ENCODE data around the gene FLOT1.
A peak's percentile ranks its signal among the peaks of the same experiment; 100 is the strongest.

Gene FLOT1, protein sequence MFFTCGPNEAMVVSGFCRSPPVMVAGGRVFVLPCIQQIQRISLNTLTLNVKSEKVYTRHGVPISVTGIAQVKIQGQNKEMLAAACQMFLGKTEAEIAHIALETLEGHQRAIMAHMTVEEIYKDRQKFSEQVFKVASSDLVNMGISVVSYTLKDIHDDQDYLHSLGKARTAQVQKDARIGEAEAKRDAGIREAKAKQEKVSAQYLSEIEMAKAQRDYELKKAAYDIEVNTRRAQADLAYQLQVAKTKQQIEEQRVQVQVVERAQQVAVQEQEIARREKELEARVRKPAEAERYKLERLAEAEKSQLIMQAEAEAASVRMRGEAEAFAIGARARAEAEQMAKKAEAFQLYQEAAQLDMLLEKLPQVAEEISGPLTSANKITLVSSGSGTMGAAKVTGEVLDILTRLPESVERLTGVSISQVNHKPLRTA

DNA sequence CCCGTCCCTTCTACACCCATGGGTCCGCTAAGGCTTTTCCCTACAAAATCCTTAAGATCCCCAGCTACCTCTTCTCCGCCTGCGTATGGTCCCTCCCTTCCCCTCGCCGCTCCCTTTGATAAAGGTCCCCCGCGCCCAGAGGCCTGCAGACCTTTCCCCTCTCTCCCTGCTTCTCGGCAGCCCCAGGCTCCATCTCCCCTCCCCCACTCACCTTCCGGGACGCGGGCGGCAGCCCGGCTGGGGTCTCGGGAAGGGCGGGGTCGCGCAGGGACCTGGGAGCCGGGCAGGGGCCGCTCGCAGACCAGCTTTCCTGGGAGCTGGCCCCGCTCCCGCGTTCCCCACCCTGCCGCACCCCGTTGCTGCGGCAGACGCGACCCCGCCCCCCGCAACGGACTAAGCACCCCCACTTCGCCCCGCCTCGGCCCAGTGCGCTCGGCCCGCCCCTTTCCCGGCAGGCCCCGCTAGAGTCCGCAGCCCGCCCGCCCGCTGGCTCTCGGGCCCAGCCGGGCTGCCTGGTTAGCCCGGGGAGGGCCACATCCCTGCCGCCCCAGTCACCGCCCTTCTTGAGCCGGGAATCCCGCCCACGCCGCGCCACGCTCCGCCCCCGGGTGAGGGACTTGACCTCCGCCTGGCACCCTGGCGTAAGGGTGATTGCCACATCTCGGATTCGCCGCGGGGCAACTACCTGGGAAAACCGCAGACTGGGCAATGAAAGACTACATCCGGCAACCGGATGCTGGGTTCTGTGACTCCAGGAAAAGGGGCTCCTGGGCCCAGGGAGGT is at the start of gene FLOT1:
FLOT1 (minus strand) TSS at position 372 of the 783 bp plus-strand sequence. CDS start 498 bp downstream, outside the sequence.
- TF ChIP-seq, protein P1, sequence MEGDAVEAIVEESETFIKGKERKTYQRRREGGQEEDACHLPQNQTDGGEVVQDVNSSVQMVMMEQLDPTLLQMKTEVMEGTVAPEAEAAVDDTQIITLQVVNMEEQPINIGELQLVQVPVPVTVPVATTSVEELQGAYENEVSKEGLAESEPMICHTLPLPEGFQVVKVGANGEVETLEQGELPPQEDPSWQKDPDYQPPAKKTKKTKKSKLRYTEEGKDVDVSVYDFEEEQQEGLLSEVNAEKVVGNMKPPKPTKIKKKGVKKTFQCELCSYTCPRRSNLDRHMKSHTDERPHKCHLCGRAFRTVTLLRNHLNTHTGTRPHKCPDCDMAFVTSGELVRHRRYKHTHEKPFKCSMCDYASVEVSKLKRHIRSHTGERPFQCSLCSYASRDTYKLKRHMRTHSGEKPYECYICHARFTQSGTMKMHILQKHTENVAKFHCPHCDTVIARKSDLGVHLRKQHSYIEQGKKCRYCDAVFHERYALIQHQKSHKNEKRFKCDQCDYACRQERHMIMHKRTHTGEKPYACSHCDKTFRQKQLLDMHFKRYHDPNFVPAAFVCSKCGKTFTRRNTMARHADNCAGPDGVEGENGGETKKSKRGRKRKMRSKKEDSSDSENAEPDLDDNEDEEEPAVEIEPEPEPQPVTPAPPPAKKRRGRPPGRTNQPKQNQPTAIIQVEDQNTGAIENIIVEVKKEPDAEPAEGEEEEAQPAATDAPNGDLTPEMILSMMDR (conservative IDR thresholded peaks at IDR 0.05; ENCODE audit: low read depth, low read length): no peak
- DNase-seq (ENCODE audit: low read depth): peak; percentile 97
- H3K4me3 ChIP-seq (ENCODE audit: low read depth, low read length): peak within 1 kb of the TSS; percentile 90

DNA sequence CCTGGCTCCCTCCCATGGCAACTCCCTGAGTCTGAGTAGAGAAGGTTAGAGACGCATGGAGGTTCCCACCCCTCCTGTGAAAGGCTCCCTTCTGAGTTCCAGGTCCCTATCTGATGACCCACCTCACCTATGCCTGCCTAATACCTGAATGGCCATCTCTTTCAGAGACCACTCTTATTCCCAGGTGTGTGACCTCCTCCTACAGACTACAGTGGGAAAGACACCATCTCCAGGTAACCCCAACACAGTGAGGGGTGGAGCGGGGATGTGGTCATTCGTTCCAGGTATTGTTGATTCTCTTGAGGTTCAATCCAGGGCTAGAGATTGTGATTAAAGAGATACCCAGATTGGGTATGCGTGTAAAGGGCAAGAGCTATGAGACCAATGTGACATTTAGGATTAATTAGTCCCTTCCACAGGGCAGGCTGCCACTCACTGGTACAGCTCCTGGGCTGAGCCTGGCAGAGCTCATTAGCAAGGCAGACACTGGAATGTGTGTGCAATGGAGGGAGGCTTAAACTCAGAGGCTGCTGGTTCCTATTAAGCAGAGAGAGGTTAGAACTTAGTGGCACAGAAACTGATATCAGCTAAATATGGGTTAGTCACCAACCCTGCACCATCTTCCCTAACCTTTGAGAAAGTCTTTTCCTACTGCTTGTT is 48.4 kb upstream of the FLOT1 start:
- TF ChIP-seq, protein P1 (conservative IDR thresholded peaks at IDR 0.05; ENCODE audit: low read depth, low read length): no peak
- no peak for DNase-seq (ENCODE audit: low read depth)
- no peak overlapping the region for H3K4me3 ChIP-seq (ENCODE audit: low read depth, low read length)

- no peak overlapping the region for H3K4me3 ChIP-seq (ENCODE audit: low read depth, low read length)
- no peak for DNase-seq (ENCODE audit: low read depth)
- TF ChIP-seq, protein P1 (conservative IDR thresholded peaks at IDR 0.05; ENCODE audit: low read depth, low read length): no peak
These were observed 47.1 kb upstream of the FLOT1 start for GRCh38 chr6:30789606-30790005.

DNA sequence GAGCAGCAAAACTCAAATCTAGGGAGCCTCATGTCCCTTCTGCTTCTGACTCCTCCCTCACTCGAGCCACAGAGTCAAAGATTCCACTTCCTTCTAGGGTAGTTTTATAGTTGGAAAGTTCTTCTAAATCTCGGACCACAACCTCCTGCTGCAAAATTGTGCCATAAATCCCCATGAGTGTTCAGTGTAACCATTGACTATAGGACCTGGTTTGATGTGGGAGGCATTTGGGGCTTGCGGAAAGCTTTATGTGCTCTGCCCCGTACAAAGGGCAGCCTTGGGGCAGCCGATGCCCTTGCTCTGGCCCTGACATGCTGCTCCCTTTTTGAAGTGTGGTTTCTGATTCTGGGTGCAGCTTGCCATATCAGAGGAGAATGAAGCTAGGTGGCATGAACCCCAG is 45.5 kb upstream of the FLOT1 start:
- peak; percentile 82 for DNase-seq (ENCODE audit: low read depth)
- no peak overlapping the region for H3K4me3 ChIP-seq (ENCODE audit: low read depth, low read length)
- TF ChIP-seq, protein P1 (conservative IDR thresholded peaks at IDR 0.05; ENCODE audit: low read depth, low read length): no peak

- DNase-seq (ENCODE audit: low read depth): no peak
- TF ChIP-seq, protein P1 (conservative IDR thresholded peaks at IDR 0.05; ENCODE audit: low read depth, low read length): no peak
- H3K4me3 ChIP-seq (ENCODE audit: low read depth, low read length): no peak overlapping the region
These were observed 40.0 kb upstream of the FLOT1 start for GRCh38 chr6:30782425-30783014.

GRCh38 chr6:30781743-30782424 is 39.4 kb upstream of the FLOT1 start:
- H3K4me3 ChIP-seq (ENCODE audit: low read depth, low read length): no peak overlapping the region
- peak; percentile 100 for DNase-seq (ENCODE audit: low read depth)

More at GRCh38 chr6:30781743-30782424, 39.4 kb upstream of the FLOT1 start:
- TF ChIP-seq, protein P1 (conservative IDR thresholded peaks at IDR 0.05; ENCODE audit: low read depth, low read length): no peak

Data from choroid plexus epithelial cell (primary cell).